ENCODE data around the gene MST1R. TPM values are rescaled to one million over a fixed set of nuclear protein-coding genes. Genes with fewer than 3 reads are reported as not detected.

Gene MST1R
- total and polyA plus RNA-seq, 9 of the 15 experiments (the other 6 are each of a cell fraction or from before 2014, with no cell fraction given) = 1.3 to 10.0 (median 3.8) TPM

GRCh38 chr3:49930922-49931321 lies 27.2 kb upstream of the MST1R start (continued):
- TF ChIP-seq SRSF9 (IDR thresholded peaks at IDR 0.05; ENCODE audit: borderline replicate concordance, low read depth, low read length) (no peak), COPS2 (conservative IDR thresholded peaks at IDR 0.05) (no peak), PTTG1 (tag; IDR thresholded peaks at IDR 0.05; ENCODE audit: low read depth) (no peak), ZNF165 (CRISPR knock-in tag; IDR thresholded peaks at IDR 0.05; ENCODE audit: borderline replicate concordance) (no peak), SNRNP70 (optimal IDR thresholded peaks at IDR 0.05; ENCODE audit: low read depth, low read length) (no peak), ERF (CRISPR knock-in tag; IDR thresholded peaks at IDR 0.05) (no peak), ATF2 (CRISPR knock-in tag; IDR thresholded peaks at IDR 0.05) (no peak), SMARCA4 (IDR thresholded peaks at IDR 0.05) (no peak), CEBPG (CRISPR knock-in tag; IDR thresholded peaks at IDR 0.05) (no peak), CEBPG (tag; conservative IDR thresholded peaks at IDR 0.05 in 1 of 2, IDR thresholded peaks at IDR 0.05 in 1 of 2) (no peak), DIDO1 (tag; IDR thresholded peaks at IDR 0.05; ENCODE audit: low read depth) (no peak), SIX5 (IDR thresholded peaks at IDR 0.05; ENCODE audit: borderline replicate concordance in 1 of 2, insufficient read depth in 1 of 2, low read depth in 1 of 2, low read length in 2 of 2) (no peak), THRB (CRISPR knock-in tag; conservative IDR thresholded peaks at IDR 0.05) (no peak), PHF8 (IDR thresholded peaks at IDR 0.05; ENCODE audit: borderline replicate concordance, low read length) (peak; percentile 42; the same call in 1 of the 2 replicates), ZNF655 (CRISPR knock-in tag; IDR thresholded peaks at IDR 0.05) (no peak), HEY1 (CRISPR knock-in tag; IDR thresholded peaks at IDR 0.05; ENCODE audit: borderline replicate concordance) (no peak), ZBTB49 (CRISPR knock-in tag; IDR thresholded peaks at IDR 0.05; ENCODE audit: borderline replicate concordance) (no peak), KDM4B (IDR thresholded peaks at IDR 0.05; ENCODE audit: borderline replicate concordance in 2 of 2, low read depth in 1 of 2) (no peak), NCOA1 (IDR thresholded peaks at IDR 0.05; ENCODE audit: low read depth) (no peak), SUPT5H (IDR thresholded peaks at IDR 0.05) (peak; percentile 38; the same call in 1 of the 2 replicates)
